Large intestine (tissue), 12 donors: Measurements from ENCODE around the gene RBBP8NL. TPM values are rescaled to one million over a fixed set of nuclear protein-coding genes. Genes with fewer than 3 reads are reported as not detected.

Experiments used
- DNase-seq, 2 donors: peaks; one replicate each; pipeline versions ENCODE4 v3.0.0 to v3.0.0-alpha.2; 2013
- H3K27ac ChIP-seq: one replicate; pipeline ENCODE4 v1.5.1; 2013; ENCODE audit warnings: low read length
- H3K27me3 ChIP-seq: 2 replicates; pipeline ENCODE4 v1.6.1; 2013; ENCODE audit warnings: low read length; ENCODE audit not compliant: control insufficient read depth, insufficient read depth
- H3K36me3 ChIP-seq: 2 replicates; pipeline ENCODE4 v1.6.1; 2013; ENCODE audit warnings: low read length; ENCODE audit not compliant: control insufficient read depth, insufficient read depth
- H3K4me1 ChIP-seq: one replicate; pipeline ENCODE4 v1.6.1; 2013; ENCODE audit warnings: low read length; ENCODE audit not compliant: control insufficient read depth, insufficient read depth
- H3K4me3 ChIP-seq: one replicate; pipeline ENCODE4 v1.5.1; 2013; ENCODE audit warnings: low read length
- H3K9me3 ChIP-seq: one replicate; pipeline ENCODE4 v1.6.1; 2013; ENCODE audit warnings: mild to moderate bottlenecking, low read depth, low read length, moderate library complexity; ENCODE audit not compliant: control insufficient read depth
- WGBS: methylation state at CpG from one replicate; pipeline ENCODE4 v1.1.5; 2013; ENCODE audit warnings: low lambda C conversion rate; ENCODE audit not compliant: insufficient coverage; 5-methylcytosine and 5-hydroxymethylcytosine counted together
- long read RNA-seq, 11 donors: transcript quantifications; one replicate each; lab custom pipeline, GENCODE V29; 2026
- polyA plus RNA-seq: library from polyadenylated mRNA; unstranded; fragments of 120-200 nt; gene quantifications from one replicate; pipeline ENCODE4 v1.2.1, GENCODE V29; 2013

RBBP8NL gene, protein sequence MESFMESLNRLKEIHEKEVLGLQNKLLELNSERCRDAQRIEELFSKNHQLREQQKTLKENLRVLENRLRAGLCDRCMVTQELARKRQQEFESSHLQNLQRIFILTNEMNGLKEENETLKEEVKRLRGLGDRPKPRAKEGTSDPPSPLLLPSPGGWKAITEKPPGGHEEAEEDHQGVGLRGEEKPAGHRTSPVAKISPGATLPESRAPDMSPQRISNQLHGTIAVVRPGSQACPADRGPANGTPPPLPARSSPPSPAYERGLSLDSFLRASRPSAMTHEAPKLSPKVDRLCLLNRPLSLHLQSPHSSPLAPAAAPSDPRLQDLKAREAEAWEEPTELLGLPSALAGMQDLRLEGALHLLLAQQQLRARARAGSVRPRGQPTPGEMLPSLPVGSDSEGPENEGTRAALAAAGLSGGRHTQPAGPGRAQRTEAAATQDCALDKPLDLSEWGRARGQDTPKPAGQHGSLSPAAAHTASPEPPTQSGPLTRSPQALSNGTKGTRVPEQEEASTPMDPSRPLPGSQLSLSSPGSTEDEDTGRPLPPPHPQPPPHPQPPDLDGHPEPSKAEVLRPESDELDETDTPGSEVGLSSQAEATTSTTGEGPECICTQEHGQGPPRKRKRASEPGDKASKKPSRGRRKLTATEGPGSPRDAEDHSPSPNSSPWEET
- polyA plus RNA-seq = 9.6 TPM
- long read RNA-seq, donor 1, partial matches to known transcripts = 7 of 8 reads
- long read RNA-seq, donor 1, other reads (novel, unspliced or antisense) = 0 of 8 reads
- long read RNA-seq, donor 2, partial matches to known transcripts = 5 of 5 reads
- long read RNA-seq, donor 2, other reads (novel, unspliced or antisense) = 0 of 5 reads
- long read RNA-seq, donor 3, partial matches to known transcripts = 40 of 41 reads
- long read RNA-seq, donor 3, other reads (novel, unspliced or antisense) = 0 of 41 reads
- long read RNA-seq, donor 4 = 0 reads
- long read RNA-seq, donor 5 = 0 reads
- long read RNA-seq, donor 6, partial matches to known transcripts = 13 of 14 reads
- long read RNA-seq, donor 6, other reads (novel, unspliced or antisense) = 0 of 14 reads
- long read RNA-seq, donor 7, partial matches to known transcripts = 5 of 5 reads
- long read RNA-seq, donor 7, other reads (novel, unspliced or antisense) = 0 of 5 reads
- long read RNA-seq, donor 8, partial matches to known transcripts = 30 of 30 reads
- long read RNA-seq, donor 8, other reads (novel, unspliced or antisense) = 0 of 30 reads
- long read RNA-seq, donor 9, partial matches to known transcripts = 17 of 17 reads
- long read RNA-seq, donor 9, other reads (novel, unspliced or antisense) = 0 of 17 reads
- long read RNA-seq, donor 10, partial matches to known transcripts = 11 of 11 reads
- long read RNA-seq, donor 10, other reads (novel, unspliced or antisense) = 0 of 11 reads
- long read RNA-seq, donor 11, partial matches to known transcripts = 9 of 9 reads
- long read RNA-seq, donor 11, other reads (novel, unspliced or antisense) = 0 of 9 reads

DNA sequence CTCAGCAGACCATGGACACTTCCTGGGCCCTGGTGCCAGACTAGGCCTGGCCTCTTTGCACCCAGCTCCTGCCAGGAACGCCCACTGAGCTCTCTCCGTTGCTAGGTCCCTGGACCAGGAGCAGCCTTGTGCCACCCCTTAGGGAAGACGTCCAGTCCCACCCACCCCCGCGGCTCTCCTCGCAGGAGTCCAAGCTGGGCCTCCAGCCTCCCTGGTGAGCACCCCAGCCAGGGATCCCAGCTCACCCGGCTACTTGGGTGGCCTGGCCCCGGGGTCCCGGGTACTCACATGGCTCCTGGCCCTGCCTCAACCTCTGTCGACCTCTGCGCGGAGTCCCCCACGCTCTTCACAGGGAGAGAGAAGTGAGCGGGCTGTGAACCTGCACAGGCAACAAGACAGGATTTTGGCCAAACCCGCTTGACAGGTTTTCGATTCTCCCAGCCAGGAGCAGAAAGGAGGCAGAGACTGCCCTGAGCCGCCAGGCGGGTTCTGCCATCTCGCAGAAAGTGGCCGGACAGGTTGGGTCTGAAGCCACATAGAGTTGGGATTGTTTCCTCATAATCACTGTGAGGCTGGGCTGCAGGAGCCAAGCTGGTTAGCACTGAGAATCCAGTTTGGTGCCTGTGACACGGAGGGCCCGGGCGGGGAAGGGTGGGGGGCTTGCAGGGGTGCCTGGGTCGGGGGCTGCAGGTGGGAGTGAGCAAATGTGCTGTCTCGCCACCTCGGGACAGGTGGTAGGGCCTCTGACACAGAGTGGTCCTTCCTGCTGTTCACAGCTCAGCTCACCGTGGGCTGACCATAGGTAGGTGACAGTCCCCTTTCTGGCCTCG lies at the start of gene RBBP8NL:
RBBP8NL (minus strand) TSS at position 368 of the 830 bp plus-strand sequence. CDS start 7,892 bp downstream, outside the sequence.
- WGBS = no CpG with 5 or more reads among the region's 28 CpGs
- Histone ChIP-seq H3K4me3 (peak within 1 kb of the TSS; percentile 22), H3K27me3 (no peaks in the 10 kb centered on the region), H3K27ac (peak within 1 kb of the TSS; percentile 89), H3K4me1 (peaks cover 87% of the 10 kb centered on the region), H3K36me3 (no peaks in the 10 kb centered on the region), H3K9me3 (no peaks in the 10 kb centered on the region)
- DNase-seq = peak; percentile 82 to 93

DNA sequence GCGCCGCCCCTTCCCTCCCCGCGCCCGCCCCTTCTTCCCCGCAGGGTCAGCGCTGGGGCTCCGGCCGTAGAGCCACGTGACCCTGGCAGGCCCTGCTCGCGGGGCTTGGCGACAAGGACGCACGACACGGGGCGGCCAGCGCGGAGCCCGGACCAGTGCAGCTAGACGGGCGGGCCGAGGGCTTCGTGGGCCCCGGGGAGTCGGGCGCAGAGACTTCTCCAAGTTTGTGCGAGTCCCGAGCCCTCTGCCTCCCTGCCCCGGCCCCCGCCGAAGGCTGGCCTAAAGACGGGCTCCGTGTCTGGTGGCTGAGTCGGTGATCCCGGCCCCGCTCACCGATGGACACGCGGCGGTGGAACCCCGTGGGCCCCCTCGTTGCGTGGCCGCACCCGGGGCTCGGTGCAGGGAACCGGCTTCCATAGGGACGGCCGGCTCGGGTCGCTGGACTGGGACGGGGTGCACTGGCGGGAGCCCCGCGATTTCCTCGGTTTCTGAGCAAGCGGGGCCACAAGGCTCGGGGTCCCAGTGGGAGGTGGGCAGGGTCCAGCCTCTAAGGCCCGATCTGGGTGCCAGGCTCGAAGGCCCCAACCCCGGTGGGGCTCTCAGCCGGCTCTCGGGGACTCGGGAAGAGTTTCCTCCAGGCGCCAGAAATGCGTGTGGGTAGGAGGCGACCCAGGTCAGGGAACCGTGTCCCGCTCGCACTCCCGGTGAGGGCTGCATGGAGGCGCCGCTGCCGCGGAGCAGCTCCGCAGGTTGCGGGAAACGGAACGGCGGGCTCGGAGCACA lies 48.9 kb upstream of the RBBP8NL start:
- Histone ChIP-seq H3K4me3 (peak overlapping the region; percentile 80), H3K27me3 (peaks cover 37% of the 10 kb centered on the region), H3K27ac (peak overlapping the region; percentile 92), H3K36me3 (peaks cover 15% of the 10 kb centered on the region), H3K4me1 (peaks cover 30% of the 10 kb centered on the region), H3K9me3 (peaks cover 9% of the 10 kb centered on the region)
- WGBS = no CpG with 5 or more reads among the region's 82 CpGs
- peak in 1 of 2 donors; percentile 81 for DNase-seq

DNA sequence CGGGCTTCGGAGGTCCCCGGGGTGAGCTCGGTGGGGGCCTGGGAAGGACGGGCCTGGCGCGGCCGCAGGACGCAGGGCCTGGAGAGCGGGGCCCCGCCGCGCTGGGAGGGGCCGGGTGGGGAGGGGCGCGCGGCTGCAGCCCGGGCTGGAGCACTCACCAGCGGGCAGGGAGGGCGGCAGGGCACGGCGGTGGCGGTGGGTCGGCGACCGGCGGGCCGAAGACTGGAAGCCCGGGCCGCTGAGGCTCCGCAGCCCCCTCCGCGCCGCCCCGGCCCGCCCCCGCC lies 48.4 kb upstream of the RBBP8NL start, which contains the start of gene GATA5:
GATA5 (minus strand) TSS at position 224 of the 284 bp plus-strand sequence. CDS start 474 bp downstream, outside the sequence.
- H3K27ac ChIP-seq = peak within 1 kb of the TSS; percentile 98

DNA sequence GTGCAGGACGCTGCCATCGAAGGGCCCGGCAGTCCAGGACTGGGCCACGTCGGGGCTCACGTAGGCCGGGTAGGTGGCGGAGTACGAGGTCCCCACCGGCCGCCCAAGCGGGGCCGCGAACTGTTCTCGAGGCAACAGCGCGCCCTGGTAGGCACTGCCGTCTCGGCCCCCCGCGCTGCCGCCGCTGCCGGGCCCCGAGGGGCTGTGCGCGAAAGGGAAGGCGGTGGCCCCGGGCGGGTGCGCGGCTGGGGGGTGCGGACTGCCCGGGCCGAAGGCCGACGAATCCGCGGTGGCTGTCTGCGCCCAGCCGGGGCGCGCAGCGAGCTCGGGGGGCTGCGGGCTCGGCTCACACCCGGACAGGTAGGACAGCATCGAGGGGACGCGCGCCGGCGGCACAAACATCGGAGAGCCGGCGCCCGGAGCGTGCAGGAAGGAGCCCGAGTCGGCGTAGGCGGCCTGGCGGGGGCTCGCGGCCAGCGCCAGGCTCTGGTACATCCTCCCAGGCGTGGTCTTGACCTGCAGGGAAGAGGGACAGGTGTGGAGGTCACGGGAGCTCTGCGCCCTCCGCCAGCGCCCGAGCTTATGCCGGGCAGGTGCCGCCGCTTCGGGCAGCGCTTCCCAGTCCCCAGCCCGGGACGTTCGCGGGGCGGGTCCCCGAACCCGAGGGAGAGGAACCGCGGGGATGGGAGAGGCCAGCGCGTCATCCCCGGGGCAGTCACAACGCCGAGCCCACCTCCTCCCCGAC lies 47.9 kb upstream of the RBBP8NL start:
- WGBS = no CpG with 5 or more reads among the region's 93 CpGs
- Histone ChIP-seq H3K9me3 (peaks cover 9% of the 10 kb centered on the region), H3K27ac (peak overlapping the region; percentile 98), H3K4me1 (peaks cover 31% of the 10 kb centered on the region), H3K27me3 (peaks cover 40% of the 10 kb centered on the region), H3K36me3 (peaks cover 25% of the 10 kb centered on the region), H3K4me3 (peak overlapping the region; percentile 78)
- no peak for DNase-seq

More for the DNA sequence above, 48.4 kb upstream of the RBBP8NL start, which contains the start of gene GATA5:
- peaks cover 37% of the 10 kb centered on the region for H3K27me3 ChIP-seq
- H3K4me3 ChIP-seq = peak within 1 kb of the TSS; percentile 80
- H3K4me1 ChIP-seq = peaks cover 30% of the 10 kb centered on the region
- DNase-seq = no peak
- peaks cover 20% of the 10 kb centered on the region for H3K36me3 ChIP-seq
- peaks cover 9% of the 10 kb centered on the region for H3K9me3 ChIP-seq
- no CpG with 5 or more reads among the region's 37 CpGs for WGBS

DNA sequence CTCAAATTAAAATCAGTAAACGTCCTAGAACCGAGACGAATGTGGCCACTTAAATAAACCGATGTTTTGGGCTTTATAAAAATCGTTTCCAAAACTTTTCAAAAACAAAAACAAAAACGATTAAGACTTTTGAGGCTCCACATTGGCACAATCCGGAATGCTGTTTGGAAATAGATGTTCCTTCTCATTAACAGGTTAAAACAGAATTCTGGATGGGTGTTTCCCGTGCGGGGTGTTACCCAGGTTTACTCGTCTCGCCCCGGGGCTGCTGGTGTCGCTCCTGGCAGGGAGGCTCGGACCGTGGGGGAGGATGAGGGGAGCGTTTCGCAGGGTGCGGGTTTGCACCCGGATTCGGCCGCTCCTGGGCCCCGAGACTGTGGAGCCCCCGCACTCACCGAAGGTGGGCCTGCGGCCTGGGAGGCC lies 47.3 kb upstream of the RBBP8NL start:
- WGBS = 0% methylated on average over 2 of the region's 25 CpGs
- Histone ChIP-seq H3K9me3 (peaks cover 9% of the 10 kb centered on the region), H3K4me3 (peak overlapping the region; percentile 78), H3K36me3 (peaks cover 31% of the 10 kb centered on the region), H3K4me1 (peaks cover 35% of the 10 kb centered on the region), H3K27ac (peak overlapping the region; percentile 98), H3K27me3 (peaks cover 46% of the 10 kb centered on the region)
- no peak for DNase-seq

DNA sequence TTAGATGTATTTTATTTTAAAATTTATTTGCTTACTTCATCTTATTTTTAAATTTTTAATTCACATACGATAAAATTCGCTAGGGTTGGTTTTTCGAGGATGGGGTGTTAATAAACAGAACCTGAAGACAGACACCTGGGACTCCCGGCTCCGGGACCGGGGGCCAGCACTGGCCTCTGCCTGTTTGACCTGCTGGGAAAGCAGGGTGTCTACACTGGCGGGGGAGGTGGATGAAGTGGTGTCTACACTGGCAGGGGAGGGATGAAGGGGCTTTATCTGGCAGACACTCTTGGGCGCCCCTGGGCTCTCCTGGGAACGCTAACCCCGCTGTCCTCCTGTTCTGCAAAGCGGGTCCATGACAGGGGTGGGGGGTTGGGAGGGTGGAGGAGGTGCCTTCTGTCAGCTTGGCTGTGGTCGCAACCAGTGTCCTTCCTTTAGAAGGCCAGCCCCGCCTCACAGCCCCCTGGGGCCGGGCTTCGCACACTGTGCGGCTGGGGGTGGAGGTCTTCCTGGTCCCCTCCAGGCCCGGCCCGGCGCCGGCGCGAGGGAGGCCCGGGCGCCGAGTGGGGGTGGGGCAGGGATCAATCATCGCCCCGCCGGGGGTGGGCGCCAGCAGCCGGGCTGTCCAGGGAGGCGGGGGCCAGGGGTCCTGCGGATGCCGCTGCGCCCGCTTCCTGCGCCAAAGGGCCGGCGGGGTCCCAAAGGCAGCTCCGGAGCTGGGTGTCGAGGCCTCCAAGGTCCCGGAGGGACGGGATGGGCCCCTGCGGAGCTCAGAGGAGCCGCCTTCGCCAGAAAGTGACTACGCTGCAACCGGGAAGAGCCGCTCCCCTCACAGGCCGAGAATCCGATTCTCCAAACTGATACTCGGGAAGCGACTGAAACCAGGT lies 46.6 kb upstream of the RBBP8NL start:
- Histone ChIP-seq H3K4me3 (peak overlapping the region; percentile 78), H3K9me3 (peaks cover 9% of the 10 kb centered on the region), H3K27ac (peak overlapping the region; percentile 98), H3K36me3 (peaks cover 34% of the 10 kb centered on the region), H3K27me3 (peaks cover 44% of the 10 kb centered on the region), H3K4me1 (peaks cover 33% of the 10 kb centered on the region)
- WGBS = 30% methylated on average over 3 of the region's 52 CpGs
- DNase-seq = peak in 1 of 2 donors; percentile 79

DNA sequence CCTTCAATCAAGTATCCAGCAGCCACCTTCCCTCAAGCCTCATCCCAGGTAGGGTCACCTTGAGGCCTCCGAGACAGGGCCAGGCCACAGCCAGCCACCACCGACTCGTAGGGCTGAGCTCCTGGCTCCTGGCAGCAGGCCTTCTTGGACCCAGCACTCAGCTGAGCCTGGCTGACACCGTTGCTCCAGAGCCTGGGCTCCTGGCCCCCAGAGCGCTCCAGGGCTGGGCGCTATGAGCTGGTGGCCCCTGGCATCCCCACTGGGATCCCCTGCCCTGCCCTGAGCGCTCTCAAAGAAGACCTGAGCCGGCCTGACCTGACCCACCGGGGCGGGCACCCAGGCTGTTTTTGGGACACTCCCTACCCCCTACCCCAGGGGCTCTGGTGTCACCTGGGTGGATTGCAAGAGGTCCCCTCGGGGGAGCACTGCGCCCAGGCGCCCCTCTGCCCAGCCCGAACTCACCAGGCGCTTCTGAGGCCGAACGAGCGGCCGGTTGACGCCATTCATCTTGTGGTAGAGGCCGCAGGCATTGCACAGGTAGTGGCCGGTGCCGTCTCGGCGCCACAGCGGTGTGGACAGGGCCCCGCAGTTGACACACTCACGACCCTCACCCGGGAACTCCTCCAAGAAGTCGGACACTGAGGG lies 45.7 kb upstream of the RBBP8NL start:
- H3K36me3 ChIP-seq = peaks cover 42% of the 10 kb centered on the region
- H3K4me1 ChIP-seq = peaks cover 39% of the 10 kb centered on the region
- peak overlapping the region; percentile 98 for H3K27ac ChIP-seq
- peak overlapping the region; percentile 78 for H3K4me3 ChIP-seq
- DNase-seq = peak in 1 of 2 donors; percentile 62
- H3K27me3 ChIP-seq = peaks cover 44% of the 10 kb centered on the region
- peaks cover 9% of the 10 kb centered on the region for H3K9me3 ChIP-seq
- no CpG with 5 or more reads among the region's 30 CpGs for WGBS
